HL-60 (cell line): ENCODE data around the gene PEAK3.
A peak's percentile ranks its signal among the peaks of the same experiment; 100 is the strongest.

Experiments used
- DNase-seq, 2 experiments: peaks; one replicate each; pipeline ENCODE4 v3.0.0-alpha.2; 2010 to 2020; ENCODE audit warnings: low read depth in 1 of 2, low spot score in 1 of 2
- H3K27ac ChIP-seq: fragments of 250-450 bp; sonication (Bioruptor Pico); replicated peaks from 2 replicates; pipeline ENCODE4 v1.5.1; 2020; ENCODE audit warnings: mild to moderate bottlenecking, moderate library complexity
- H3K27me3 ChIP-seq: fragments of 250-450 bp; sonication (Bioruptor Pico); 2 replicates; pipeline ENCODE4 v1.5.1; 2021; ENCODE audit warnings: mild to moderate bottlenecking, moderate library complexity; ENCODE audit not compliant: insufficient read depth, poor library complexity, severe bottlenecking
- H3K4me3 ChIP-seq: replicated peaks from 2 replicates; pipeline ENCODE4 v1.5.1; 2011; ENCODE audit warnings: mild to moderate bottlenecking, control low read depth, low read length; ENCODE audit not compliant: insufficient read depth
- GABPA ChIP-seq: IDR thresholded peaks from 2 replicates; pipeline ENCODE4 v1.6.1; 2012; ENCODE audit warnings: low read depth
- POLR2AphosphoS5 ChIP-seq: IDR thresholded peaks from 2 replicates; pipeline ENCODE4 v1.6.1; 2012; ENCODE audit warnings: low read depth
- SPI1 ChIP-seq: IDR thresholded peaks from 2 replicates; pipeline ENCODE4 v1.6.1; 2012; ENCODE audit warnings: low read depth, mild to moderate bottlenecking, borderline replicate concordance
- TF ChIP-seq, protein P1 (sequence below): IDR thresholded peaks from 2 replicates; pipeline ENCODE4 v1.6.1; 2012; ENCODE audit warnings: low read depth; ENCODE audit not compliant: insufficient replicate concordance
- TF ChIP-seq, protein P2 (sequence below): IDR thresholded peaks from one replicate; pipeline ENCODE4 v1.5.1; 2011; ENCODE audit warnings: low read length, control low read depth, inconsistent platforms; ENCODE audit not compliant: insufficient read depth

The PEAK3 gene

DNA sequence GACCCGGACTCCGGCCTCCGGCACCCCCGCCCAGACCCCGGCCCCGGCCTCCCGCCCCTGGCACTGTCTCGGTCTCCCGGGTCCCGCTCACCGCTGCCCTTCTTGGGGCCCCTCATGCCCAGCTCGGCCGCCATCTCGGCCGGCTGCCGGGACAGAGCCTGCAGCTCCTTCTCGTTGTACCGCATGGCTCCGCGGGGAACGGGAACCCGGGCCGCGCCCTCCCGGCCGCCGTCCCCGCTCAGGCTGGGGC, 46.0 kb downstream of the PEAK3 start:
- TF ChIP-seq GABPA (no peak), SPI1 (no peak), POLR2AphosphoS5 (peak; percentile 12; the same call in 1 of the 2 replicates)
- TF ChIP-seq, protein P1, sequence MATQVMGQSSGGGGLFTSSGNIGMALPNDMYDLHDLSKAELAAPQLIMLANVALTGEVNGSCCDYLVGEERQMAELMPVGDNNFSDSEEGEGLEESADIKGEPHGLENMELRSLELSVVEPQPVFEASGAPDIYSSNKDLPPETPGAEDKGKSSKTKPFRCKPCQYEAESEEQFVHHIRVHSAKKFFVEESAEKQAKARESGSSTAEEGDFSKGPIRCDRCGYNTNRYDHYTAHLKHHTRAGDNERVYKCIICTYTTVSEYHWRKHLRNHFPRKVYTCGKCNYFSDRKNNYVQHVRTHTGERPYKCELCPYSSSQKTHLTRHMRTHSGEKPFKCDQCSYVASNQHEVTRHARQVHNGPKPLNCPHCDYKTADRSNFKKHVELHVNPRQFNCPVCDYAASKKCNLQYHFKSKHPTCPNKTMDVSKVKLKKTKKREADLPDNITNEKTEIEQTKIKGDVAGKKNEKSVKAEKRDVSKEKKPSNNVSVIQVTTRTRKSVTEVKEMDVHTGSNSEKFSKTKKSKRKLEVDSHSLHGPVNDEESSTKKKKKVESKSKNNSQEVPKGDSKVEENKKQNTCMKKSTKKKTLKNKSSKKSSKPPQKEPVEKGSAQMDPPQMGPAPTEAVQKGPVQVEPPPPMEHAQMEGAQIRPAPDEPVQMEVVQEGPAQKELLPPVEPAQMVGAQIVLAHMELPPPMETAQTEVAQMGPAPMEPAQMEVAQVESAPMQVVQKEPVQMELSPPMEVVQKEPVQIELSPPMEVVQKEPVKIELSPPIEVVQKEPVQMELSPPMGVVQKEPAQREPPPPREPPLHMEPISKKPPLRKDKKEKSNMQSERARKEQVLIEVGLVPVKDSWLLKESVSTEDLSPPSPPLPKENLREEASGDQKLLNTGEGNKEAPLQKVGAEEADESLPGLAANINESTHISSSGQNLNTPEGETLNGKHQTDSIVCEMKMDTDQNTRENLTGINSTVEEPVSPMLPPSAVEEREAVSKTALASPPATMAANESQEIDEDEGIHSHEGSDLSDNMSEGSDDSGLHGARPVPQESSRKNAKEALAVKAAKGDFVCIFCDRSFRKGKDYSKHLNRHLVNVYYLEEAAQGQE, result no peak
- TF ChIP-seq, protein P2, sequence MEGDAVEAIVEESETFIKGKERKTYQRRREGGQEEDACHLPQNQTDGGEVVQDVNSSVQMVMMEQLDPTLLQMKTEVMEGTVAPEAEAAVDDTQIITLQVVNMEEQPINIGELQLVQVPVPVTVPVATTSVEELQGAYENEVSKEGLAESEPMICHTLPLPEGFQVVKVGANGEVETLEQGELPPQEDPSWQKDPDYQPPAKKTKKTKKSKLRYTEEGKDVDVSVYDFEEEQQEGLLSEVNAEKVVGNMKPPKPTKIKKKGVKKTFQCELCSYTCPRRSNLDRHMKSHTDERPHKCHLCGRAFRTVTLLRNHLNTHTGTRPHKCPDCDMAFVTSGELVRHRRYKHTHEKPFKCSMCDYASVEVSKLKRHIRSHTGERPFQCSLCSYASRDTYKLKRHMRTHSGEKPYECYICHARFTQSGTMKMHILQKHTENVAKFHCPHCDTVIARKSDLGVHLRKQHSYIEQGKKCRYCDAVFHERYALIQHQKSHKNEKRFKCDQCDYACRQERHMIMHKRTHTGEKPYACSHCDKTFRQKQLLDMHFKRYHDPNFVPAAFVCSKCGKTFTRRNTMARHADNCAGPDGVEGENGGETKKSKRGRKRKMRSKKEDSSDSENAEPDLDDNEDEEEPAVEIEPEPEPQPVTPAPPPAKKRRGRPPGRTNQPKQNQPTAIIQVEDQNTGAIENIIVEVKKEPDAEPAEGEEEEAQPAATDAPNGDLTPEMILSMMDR, result no peak
- H3K27ac ChIP-seq, result peak overlapping the region; percentile 98
- no peak for DNase-seq
- peak overlapping the region; percentile 78 for H3K4me3 ChIP-seq
- no peaks in the 10 kb centered on the region for H3K27me3 ChIP-seq

DNA sequence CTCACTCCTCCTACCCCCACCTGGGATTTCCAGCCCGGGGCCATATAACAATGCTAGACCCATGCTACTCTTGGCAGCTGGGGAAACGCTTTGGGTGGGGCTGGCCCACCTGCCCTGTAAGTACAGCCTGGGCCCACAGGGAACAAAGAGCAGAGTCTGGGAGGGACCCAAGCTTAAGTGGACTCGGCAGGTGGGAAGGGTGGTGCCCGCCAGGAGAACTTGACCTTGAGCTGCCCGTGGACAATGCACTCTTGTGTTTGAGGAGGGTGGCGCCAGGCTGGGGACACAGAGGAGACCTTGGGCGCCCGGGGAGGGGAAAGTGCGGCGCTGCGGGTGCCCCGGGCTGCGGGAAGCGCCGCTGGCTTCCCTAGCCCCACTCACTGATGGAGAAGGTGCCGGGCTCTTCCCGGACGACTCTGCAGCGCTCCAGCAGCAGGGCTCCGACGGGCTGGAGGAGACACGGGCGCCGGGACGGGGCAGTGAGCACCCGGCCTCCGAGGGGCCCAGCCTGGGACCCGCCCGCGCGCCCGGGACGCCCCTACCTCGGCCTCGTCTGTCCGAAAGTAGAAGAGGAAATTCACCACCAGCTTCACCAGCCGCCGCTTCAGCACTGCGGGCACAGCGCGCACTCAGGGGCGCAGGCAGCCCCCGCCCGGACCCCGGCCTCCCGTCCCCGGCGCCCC, 46.5 kb downstream of the PEAK3 start:
- no peaks in the 10 kb centered on the region for H3K27me3 ChIP-seq
- peak overlapping the region; percentile 78 for H3K4me3 ChIP-seq
- H3K27ac ChIP-seq, result peak overlapping the region; percentile 98
- no peak for DNase-seq
- TF ChIP-seq, protein P2, result no peak
- TF ChIP-seq SPI1 (no peak), POLR2AphosphoS5 (no peak), GABPA (no peak)
- TF ChIP-seq, protein P1, result no peak

DNA sequence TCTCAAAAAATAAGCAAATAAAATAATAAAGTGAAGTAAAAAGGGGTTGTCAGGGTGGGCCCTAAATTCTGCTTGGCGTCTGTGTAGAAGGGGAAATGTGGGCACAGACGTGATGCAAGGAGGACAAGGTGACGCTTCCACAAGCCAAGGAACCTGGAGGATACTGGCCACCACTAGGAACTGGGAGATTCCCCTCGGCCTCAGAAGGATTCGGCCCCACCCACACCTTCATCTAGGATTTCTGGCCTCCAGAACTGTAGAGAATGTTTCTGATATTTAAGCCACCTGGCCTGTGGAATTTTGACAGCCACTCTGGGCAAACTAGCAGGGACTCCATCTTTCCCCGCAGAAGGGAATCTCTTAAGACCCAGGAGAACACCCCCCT, 47.0 kb downstream of the PEAK3 start:
- no peak for DNase-seq
- TF ChIP-seq GABPA (no peak), SPI1 (no peak), POLR2AphosphoS5 (no peak)
- TF ChIP-seq, protein P1, result no peak
- TF ChIP-seq, protein P2, result no peak
- Histone ChIP-seq H3K27ac (peak overlapping the region; percentile 98), H3K27me3 (no peaks in the 10 kb centered on the region), H3K4me3 (peak overlapping the region; percentile 78)
